GM13976 (cell line): ENCODE data around the gene MSI2.

ENCODE experiments used
- DNase-seq: peaks from one replicate; pipeline ENCODE4 v3.0.0; 2012; ENCODE audit warnings: low spot score
- CTCF ChIP-seq: IDR thresholded peaks from 2 replicates; pipeline ENCODE4 v1.5.1; 2012; ENCODE audit warnings: borderline replicate concordance, mild to moderate bottlenecking; ENCODE audit not compliant: insufficient read depth; ENCODE audit errors: extremely low read depth, missing control alignments, control extremely low read depth
- in situ Hi-C: fragments of 300-500 bp; cut with MboI; formaldehyde crosslinking; loops from one replicate; pipeline ENCODE4 v1.12.0; 2022; ENCODE audit warnings: low sequenced_read_pairs, mixed read lengths, inconsistent platforms; ENCODE audit not compliant: unreplicated experiment

MSI2 gene

GRCh38 chr17:57395721-57396321, 139.5 kb downstream of the MSI2 start:
- no peak for TF ChIP-seq CTCF
- no peak for DNase-seq
- in situ Hi-C loops: no loop called here

- DNase-seq: no peak
- no peak for TF ChIP-seq CTCF
- in situ Hi-C loops: no loop called here
These were observed 140.2 kb downstream of the MSI2 start for GRCh38 chr17:57396511-57396921.

GRCh38 chr17:57397402-57397801, 141.1 kb downstream of the MSI2 start:
- DNase-seq: no peak
- in situ Hi-C loops: no loop called here
- no peak for TF ChIP-seq CTCF

- DNase-seq: no peak
- in situ Hi-C loops: no loop called here
- no peak for TF ChIP-seq CTCF
These were observed 143.4 kb downstream of the MSI2 start for GRCh38 chr17:57399690-57400089.

GRCh38 chr17:57400648-57401047, 144.3 kb downstream of the MSI2 start:
- no peak for TF ChIP-seq CTCF
- DNase-seq: no peak
- in situ Hi-C loops: no loop called here

GRCh38 chr17:57401556-57402488, 145.5 kb downstream of the MSI2 start:
- TF ChIP-seq CTCF: no peak
- in situ Hi-C loops: no loop called here
- DNase-seq: peak; percentile 37
